HL-60 (cell line): ENCODE results near the gene PPP1R11.
A peak's percentile ranks its signal among the peaks of the same experiment; 100 is the strongest.

ENCODE experiments used
- CTCF ChIP-seq: IDR thresholded peaks from one replicate; pipeline ENCODE4 v1.5.1; 2011; ENCODE audit warnings: low read length, control low read depth, inconsistent platforms; ENCODE audit not compliant: insufficient read depth
- POLR2AphosphoS5 ChIP-seq: IDR thresholded peaks from 2 replicates; pipeline ENCODE4 v1.6.1; 2012; ENCODE audit warnings: low read depth
- SPI1 ChIP-seq: IDR thresholded peaks from 2 replicates; pipeline ENCODE4 v1.6.1; 2012; ENCODE audit warnings: low read depth, mild to moderate bottlenecking, borderline replicate concordance

GRCh38 chr6:30029588-30029987 is 37.4 kb upstream of the PPP1R11 start:
- TF ChIP-seq CTCF = no peak
- no peak for TF ChIP-seq POLR2AphosphoS5
- peak; percentile 68 for TF ChIP-seq SPI1
